NB4 (cell line): ENCODE measurements around the gene SNRNP25.
"Not testable (repeated sequence)": the region's sequence is repeated elsewhere in the genome, so short reads cannot be mapped to it uniquely, and the experiment has no call there.

Experiments used
- CTCF ChIP-seq: IDR thresholded peaks from one replicate; pipeline ENCODE4 v1.5.1; 2012; ENCODE audit warnings: low read depth, low read length
- POLR2A ChIP-seq: IDR thresholded peaks from 2 replicates; pipeline ENCODE4 v1.6.1; 2011; ENCODE audit warnings: mild to moderate bottlenecking; ENCODE audit not compliant: insufficient read length; ENCODE audit errors: extremely low read depth
- TF ChIP-seq, protein P1 (sequence below): IDR thresholded peaks from 2 replicates; pipeline ENCODE4 v1.6.1; 2011; ENCODE audit warnings: low read depth, low read length

DNA sequence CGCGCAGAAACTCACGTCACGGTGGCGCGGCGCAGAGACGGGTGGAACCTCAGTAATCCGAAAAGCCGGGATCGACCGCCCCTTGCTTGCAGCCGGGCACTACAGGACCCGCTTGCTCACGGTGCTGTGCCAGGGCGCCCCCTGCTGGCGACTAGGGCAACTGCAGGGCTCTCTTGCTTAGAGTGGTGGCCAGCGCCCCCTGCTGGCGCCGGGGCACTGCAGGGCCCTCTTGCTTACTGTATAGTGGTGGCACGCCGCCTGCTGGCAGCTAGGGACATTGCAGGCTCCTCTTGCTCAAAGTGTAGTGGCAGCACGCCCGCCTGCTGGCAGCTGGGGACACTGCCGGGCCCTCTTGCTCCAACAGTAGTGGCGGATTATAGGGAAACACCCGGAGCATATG lies 42.9 kb upstream of the SNRNP25 start:
- TF ChIP-seq CTCF, result peak; percentile 51
- not testable (repeated sequence) for TF ChIP-seq POLR2A
- TF ChIP-seq, protein P1, sequence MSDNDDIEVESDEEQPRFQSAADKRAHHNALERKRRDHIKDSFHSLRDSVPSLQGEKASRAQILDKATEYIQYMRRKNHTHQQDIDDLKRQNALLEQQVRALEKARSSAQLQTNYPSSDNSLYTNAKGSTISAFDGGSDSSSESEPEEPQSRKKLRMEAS, result not testable (repeated sequence)
